ENCODE data around the gene POLN.

POLN gene

GRCh38 chr4:2080429-2081300, 161.3 kb downstream of the POLN start:
- no peak for DNase-seq (ENCODE audit: low spot score)
- no peak for TF ChIP-seq CTCF (IDR thresholded peaks at IDR 0.05; ENCODE audit: borderline replicate concordance, control extremely low read depth, extremely low read depth, insufficient read depth, missing control alignments)
- in situ Hi-C loops (cut with MboI; ENCODE audit: low sequenced_read_pairs, unreplicated experiment), result no loop called here

- DNase-seq (ENCODE audit: low spot score), result no peak
- TF ChIP-seq CTCF (IDR thresholded peaks at IDR 0.05; ENCODE audit: borderline replicate concordance, control extremely low read depth, extremely low read depth, insufficient read depth, missing control alignments), result no peak
- in situ Hi-C loops (cut with MboI; ENCODE audit: low sequenced_read_pairs, unreplicated experiment), result no loop called here
Observed at GRCh38 chr4:2079926-2080325, 162.0 kb downstream of the POLN start.

- TF ChIP-seq CTCF (IDR thresholded peaks at IDR 0.05; ENCODE audit: borderline replicate concordance, control extremely low read depth, extremely low read depth, insufficient read depth, missing control alignments), result no peak
- no peak for DNase-seq (ENCODE audit: low spot score)
- in situ Hi-C loops (cut with MboI; ENCODE audit: low sequenced_read_pairs, unreplicated experiment), result no loop called here
Observed at GRCh38 chr4:2079006-2079405, 162.9 kb downstream of the POLN start.

GRCh38 chr4:2078584-2078983, 163.3 kb downstream of the POLN start:
- TF ChIP-seq CTCF (IDR thresholded peaks at IDR 0.05; ENCODE audit: borderline replicate concordance, control extremely low read depth, extremely low read depth, insufficient read depth, missing control alignments), result no peak
- in situ Hi-C loops (cut with MboI; ENCODE audit: low sequenced_read_pairs, unreplicated experiment), result no loop called here
- DNase-seq (ENCODE audit: low spot score), result no peak

- in situ Hi-C loops (cut with MboI; ENCODE audit: low sequenced_read_pairs, unreplicated experiment), result no loop called here
- TF ChIP-seq CTCF (IDR thresholded peaks at IDR 0.05; ENCODE audit: borderline replicate concordance, control extremely low read depth, extremely low read depth, insufficient read depth, missing control alignments), result no peak
- DNase-seq (ENCODE audit: low spot score), result no peak
Observed at GRCh38 chr4:2077537-2078460, 164.1 kb downstream of the POLN start.

- TF ChIP-seq CTCF (IDR thresholded peaks at IDR 0.05; ENCODE audit: borderline replicate concordance, control extremely low read depth, extremely low read depth, insufficient read depth, missing control alignments), result no peak
- DNase-seq (ENCODE audit: low spot score), result no peak
- in situ Hi-C loops (cut with MboI; ENCODE audit: low sequenced_read_pairs, unreplicated experiment), result no loop called here
Observed at GRCh38 chr4:2076908-2077536, 164.9 kb downstream of the POLN start.

All from GM13976 (cell line).